ENCODE measurements around the gene OBP2B. TPM values are rescaled to one million over a fixed set of nuclear protein-coding genes. Genes with fewer than 3 reads are reported as not detected.
"Not testable (repeated sequence)": the region's sequence is repeated elsewhere in the genome, so short reads cannot be mapped to it uniquely, and the experiment has no call there.

Gene OBP2B
- total RNA-seq, 2 experiments from 2014 or later = not detected

- Histone ChIP-seq H3K4me2 (ENCODE audit: low read length) (no peak overlapping the region), H3K9me2 (ENCODE audit: insufficient read depth, low read length) (no peaks in the 10 kb centered on the region), H3K36me3 (ENCODE audit: insufficient read depth, low read length) (no peaks in the 10 kb centered on the region), H3K4me3 (ENCODE audit: low read depth, low read length, poor library complexity, severe bottlenecking) (no peak overlapping the region), H4K20me1 (ENCODE audit: insufficient read depth, low read length) (no peaks in the 10 kb centered on the region), H3K4me1 (ENCODE audit: insufficient read depth, low read length, poor library complexity, severe bottlenecking) (no peaks in the 10 kb centered on the region), H3K27ac (ENCODE audit: low read depth, low read length, poor library complexity, severe bottlenecking) (no peak overlapping the region), H3K79me2 (ENCODE audit: insufficient read depth, low read depth, low read length) (no peaks in the 10 kb centered on the region), H2AFZ (ENCODE audit: low read length) (no peak overlapping the region), H3K9me3 (ENCODE audit: low read length) (no peaks in the 10 kb centered on the region)
- intact Hi-C loops (cut with micrococcal nuclease; ENCODE audit: unreplicated experiment) = no loop called here
- POLR2A ChIA-PET = no interaction called here
- CTCF ChIA-PET (ENCODE audit: unreplicated experiment) = no interaction called here
- BruUV-seq (replicated peaks) = no TSS peak
- no peak for TF ChIP-seq EZH2phosphoT487 (IDR thresholded peaks at IDR 0.05; ENCODE audit: borderline replicate concordance, low read depth, low read length)
- no peak for TF ChIP-seq CTCF (conservative IDR thresholded peaks at IDR 0.05; ENCODE audit: low read length)
- no peak for DNase-seq (ENCODE audit: low spot score)
Measured at GRCh38 chr9:133238272-133238850, 29.3 kb upstream of the OBP2B start.

GRCh38 chr9:133237035-133237731 lies 28.1 kb upstream of the OBP2B start:
- intact Hi-C loops (cut with micrococcal nuclease; ENCODE audit: unreplicated experiment) = no loop called here
- Histone ChIP-seq H2AFZ (ENCODE audit: low read length) (no peak overlapping the region), H3K4me1 (ENCODE audit: insufficient read depth, low read length, poor library complexity, severe bottlenecking) (no peaks in the 10 kb centered on the region), H3K9me2 (ENCODE audit: insufficient read depth, low read length) (no peaks in the 10 kb centered on the region), H3K79me2 (ENCODE audit: insufficient read depth, low read depth, low read length) (no peaks in the 10 kb centered on the region), H3K9me3 (ENCODE audit: low read length) (no peaks in the 10 kb centered on the region), H3K27ac (ENCODE audit: low read depth, low read length, poor library complexity, severe bottlenecking) (no peak overlapping the region), H3K4me3 (ENCODE audit: low read depth, low read length, poor library complexity, severe bottlenecking) (no peak overlapping the region), H3K4me2 (ENCODE audit: low read length) (no peak overlapping the region), H4K20me1 (ENCODE audit: insufficient read depth, low read length) (no peaks in the 10 kb centered on the region), H3K36me3 (ENCODE audit: insufficient read depth, low read length) (no peaks in the 10 kb centered on the region)
- BruUV-seq (replicated peaks) = no TSS peak
- no peak for TF ChIP-seq CTCF (conservative IDR thresholded peaks at IDR 0.05; ENCODE audit: low read length)
- no peak for TF ChIP-seq EZH2phosphoT487 (IDR thresholded peaks at IDR 0.05; ENCODE audit: borderline replicate concordance, low read depth, low read length)
- POLR2A ChIA-PET = no interaction called here
- no peak for DNase-seq (ENCODE audit: low spot score)
- CTCF ChIA-PET (ENCODE audit: unreplicated experiment) = no interaction called here

- BruUV-seq (replicated peaks); intact Hi-C loops (cut with micrococcal nuclease; ENCODE audit: unreplicated experiment): not testable (repeated sequence)
Measured at GRCh38 chr9:133236291-133237034, 27.4 kb upstream of the OBP2B start.

More at GRCh38 chr9:133236291-133237034, 27.4 kb upstream of the OBP2B start:
- H2AFZ ChIP-seq (ENCODE audit: low read length); POLR2A ChIA-PET; H3K36me3 ChIP-seq (ENCODE audit: insufficient read depth, low read length); H3K4me1 ChIP-seq (ENCODE audit: insufficient read depth, low read length, poor library complexity, severe bottlenecking); H3K9me3 ChIP-seq (ENCODE audit: low read length); H3K27ac ChIP-seq (ENCODE audit: low read depth, low read length, poor library complexity, severe bottlenecking); CTCF ChIA-PET (ENCODE audit: unreplicated experiment); H3K4me3 ChIP-seq (ENCODE audit: low read depth, low read length, poor library complexity, severe bottlenecking); H3K9me2 ChIP-seq (ENCODE audit: insufficient read depth, low read length); H3K4me2 ChIP-seq (ENCODE audit: low read length); H3K79me2 ChIP-seq (ENCODE audit: insufficient read depth, low read depth, low read length); H4K20me1 ChIP-seq (ENCODE audit: insufficient read depth, low read length); DNase-seq (ENCODE audit: low spot score): not testable (repeated sequence)
